OCI-LY1 (cell line): ENCODE results near the gene PRPF4.

ENCODE experiments used
- CTCF ChIP-seq: fragments of 200-600 bp; sonication (generic), shearing (Covaris generic); IDR thresholded peaks from 2 replicates; pipeline ENCODE4 v1.5.1; 2017; ENCODE audit warnings: mild to moderate bottlenecking, antibody characterized with exemption, low read length, moderate library complexity, mixed read lengths
- EZH2 ChIP-seq: fragments of 200-600 bp; sonication (generic), shearing (Covaris generic); IDR thresholded peaks from 2 replicates; pipeline ENCODE4 v1.8.0; 2017; ENCODE audit warnings: borderline replicate concordance, mixed run types, mild to moderate bottlenecking, antibody characterized with exemption, low read length, moderate library complexity, mixed read lengths

- TF ChIP-seq CTCF (no peak), EZH2 (no peak)
Measured at GRCh38 chr9:113281356-113281755, 5.9 kb downstream of the PRPF4 start.
